ENCODE data around the gene GZMA. TPM values are rescaled to one million over a fixed set of nuclear protein-coding genes. Genes with fewer than 3 reads are reported as not detected.

The GZMA gene
- 1.8 TPM for total RNA-seq

DNA sequence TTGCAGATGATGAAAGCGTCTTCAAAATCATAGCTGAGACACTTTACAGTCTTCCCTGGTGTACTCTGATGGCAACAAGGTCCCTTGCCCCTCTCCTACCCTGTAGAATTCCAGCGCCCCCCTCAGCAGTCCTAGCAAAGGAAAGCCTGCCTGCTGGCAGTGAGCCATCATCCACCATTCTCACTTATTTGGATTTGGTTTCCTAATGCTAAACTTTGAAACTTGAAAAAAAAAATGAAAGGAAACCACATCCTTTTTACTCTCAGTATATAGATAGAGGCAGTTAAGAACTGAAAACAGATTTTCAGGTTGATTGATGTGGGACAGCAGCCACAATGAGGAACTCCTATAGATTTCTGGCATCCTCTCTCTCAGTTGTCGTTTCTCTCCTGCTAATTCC is at the start of gene GZMA:
TSS of gene GZMA (plus strand) at position 299 of the 400 bp plus-strand sequence. CDS start at position 336, 37 bp downstream.

Other genes with a start within 250 kb of the GZMA start
- 17.0 TPM for gene ESM1, start 117.1 kb upstream of the GZMA start, total RNA-seq
- 0.18 TPM for gene GZMK, start 78.4 kb upstream of the GZMA start, total RNA-seq
- gene GPX8, start 57.5 kb downstream of the GZMA start, total RNA-seq, result 38.3 TPM
- 0.29 TPM for gene CDC20B, start 70.5 kb downstream of the GZMA start, total RNA-seq
- 0.18 TPM for gene MCIDAS, start 124.7 kb downstream of the GZMA start, total RNA-seq
- 5.3 TPM for gene CCNO, start 131.0 kb downstream of the GZMA start, total RNA-seq
- gene DHX29, start 205.0 kb downstream of the GZMA start, total RNA-seq, result 34.0 TPM
- 47.1 TPM for gene MTREX, start 205.3 kb downstream of the GZMA start, total RNA-seq

All from metanephros (tissue), 1 donor.